HG02885 (cell line): ENCODE measurements around the gene NHS.
"Not testable (repeated sequence)": the region's sequence is repeated elsewhere in the genome, so short reads cannot be mapped to it uniquely, and the experiment has no call there.

Source experiments
- ATAC-seq: cut with Tn5 transposase; IDR thresholded peaks from one replicate; pipeline ENCODE4 v1.9.1; 2021; ENCODE audit warnings: mild to moderate bottlenecking; ENCODE audit not compliant: unreplicated experiment, poor library complexity

NHS gene

DNA sequence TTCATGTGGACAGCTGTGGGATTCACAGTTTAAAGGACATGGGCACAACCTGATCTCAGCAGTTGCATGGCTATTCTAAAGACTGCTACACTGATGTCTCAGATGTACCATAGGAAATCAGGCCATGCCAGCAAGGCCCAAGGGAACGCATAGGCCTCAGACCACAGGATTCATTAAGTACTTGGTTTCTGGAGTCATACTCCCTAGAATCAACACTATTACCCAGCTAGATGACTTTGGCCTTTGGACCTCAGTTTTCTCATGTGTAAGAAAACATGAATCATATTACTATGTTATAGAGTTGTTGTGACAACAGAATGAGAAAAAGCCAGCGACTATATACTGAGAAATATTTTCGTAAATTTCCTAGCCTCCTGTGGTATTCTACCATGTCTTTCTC lies 67.9 kb downstream of the NHS start:
- no peak for ATAC-seq

DNA sequence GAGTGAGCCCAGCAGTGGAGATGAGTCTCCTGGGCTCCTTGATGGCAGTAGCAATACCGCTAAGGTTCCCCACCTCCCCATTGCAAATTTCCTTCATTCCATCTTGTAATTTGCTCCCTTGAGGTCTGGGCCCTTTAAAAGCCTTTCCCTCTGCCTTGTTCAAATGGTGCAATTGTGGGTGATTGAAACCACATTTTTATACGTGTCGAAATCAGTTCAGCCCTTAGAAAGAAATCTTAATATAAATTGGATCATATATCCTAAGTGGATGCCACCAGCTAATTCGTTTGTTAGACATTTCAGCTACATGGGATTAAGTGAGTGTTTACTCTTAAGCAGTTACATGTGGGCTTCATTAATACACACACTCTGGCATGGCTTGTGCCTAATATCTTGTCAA lies 68.6 kb downstream of the NHS start:
- no peak for ATAC-seq

DNA sequence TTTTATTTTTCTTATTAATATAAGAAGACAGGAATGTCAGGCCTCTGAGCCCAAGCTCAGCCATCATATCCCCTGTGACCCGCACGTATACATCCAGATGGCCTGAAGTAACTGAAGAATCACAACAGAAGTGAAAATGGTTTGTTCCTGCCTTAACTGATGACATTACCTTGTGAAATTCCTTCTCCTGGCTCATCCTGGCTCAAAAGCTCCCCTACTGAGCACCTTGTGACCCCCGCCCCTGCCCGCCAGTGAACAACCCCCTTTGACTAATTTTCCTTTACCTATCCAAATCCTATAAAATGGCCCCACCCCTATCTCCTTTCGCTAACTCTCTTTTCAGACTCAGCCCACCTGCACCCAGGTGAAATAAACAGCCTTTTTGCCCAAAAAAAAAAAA lies 71.3 kb downstream of the NHS start:
- ATAC-seq: not testable (repeated sequence)

DNA sequence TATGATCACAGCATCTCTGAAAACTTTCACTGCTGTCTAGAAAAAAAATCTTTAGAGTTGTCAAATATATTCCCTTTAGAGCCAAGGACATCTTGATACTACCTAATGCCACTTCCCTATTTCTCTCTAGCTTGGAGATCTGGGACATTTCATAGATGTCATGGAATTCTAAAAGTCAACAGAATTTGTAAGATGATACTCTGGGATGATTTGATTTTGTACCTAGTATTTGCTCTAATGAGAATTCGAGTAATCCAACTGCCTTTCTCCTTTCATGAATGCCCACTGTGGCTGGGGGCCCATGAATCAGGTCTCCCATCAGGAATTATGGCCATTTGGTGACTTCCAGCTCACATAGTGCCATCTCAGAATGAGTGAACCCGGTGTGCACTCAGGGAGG lies 73.2 kb downstream of the NHS start:
- ATAC-seq: no peak

DNA sequence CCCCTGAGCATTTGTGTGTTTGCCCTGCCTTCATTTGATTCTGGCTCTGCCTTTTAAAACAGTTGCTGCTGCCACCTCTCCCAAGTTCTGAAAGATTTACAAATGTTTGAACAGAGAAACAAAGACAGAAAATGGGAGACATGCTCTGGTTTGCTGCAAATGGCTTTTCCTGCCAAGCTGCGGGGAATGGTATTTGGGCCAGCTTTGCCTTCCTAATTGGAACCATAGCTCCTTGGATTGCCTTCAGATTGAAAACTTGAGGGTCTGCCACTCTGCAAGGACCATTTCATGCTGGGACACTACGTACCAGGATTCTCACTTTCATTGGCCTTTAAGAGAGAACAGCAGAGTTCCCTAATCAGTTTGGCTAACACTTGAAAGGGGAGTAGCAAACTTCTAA lies 74.9 kb downstream of the NHS start:
- ATAC-seq: no peak

DNA sequence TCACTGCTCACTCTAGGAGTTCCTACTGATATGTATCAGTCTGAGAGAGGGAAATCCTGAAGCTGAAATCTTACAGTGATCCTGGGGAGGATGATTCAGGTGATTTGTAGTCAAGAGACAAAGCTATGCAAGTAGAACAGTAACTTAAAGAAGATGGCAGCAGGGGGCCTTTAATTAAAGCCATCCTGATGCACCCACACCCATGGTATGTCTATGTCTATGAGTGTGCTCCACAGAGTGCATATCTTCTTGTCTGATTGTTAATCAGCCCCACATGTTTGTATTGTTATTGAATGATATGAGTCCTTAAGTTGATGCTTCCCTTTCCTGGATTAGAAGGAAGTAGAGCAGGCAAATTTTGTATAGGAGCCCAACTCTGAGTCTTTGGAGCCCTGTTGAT lies 78.8 kb downstream of the NHS start:
- no peak for ATAC-seq

DNA sequence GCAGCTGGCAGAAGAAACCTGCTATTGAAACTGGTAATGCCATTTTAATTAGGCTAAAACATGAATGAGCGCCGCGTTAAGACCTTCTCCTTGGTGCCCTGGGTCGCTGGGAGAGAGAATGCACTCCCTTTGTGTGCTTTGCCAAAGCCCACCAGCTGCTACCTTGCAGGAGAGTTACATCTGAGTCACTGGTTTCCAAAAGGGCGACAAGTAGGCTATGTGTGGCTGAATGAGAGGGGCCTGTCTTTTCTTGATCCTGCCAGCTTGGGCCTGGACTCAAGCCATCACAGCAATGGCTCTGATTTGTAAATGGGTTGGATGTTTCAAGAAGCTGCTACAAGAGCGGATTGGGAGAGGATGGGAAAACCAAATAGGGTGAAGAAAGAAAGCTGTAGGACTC lies 81.5 kb downstream of the NHS start:
- ATAC-seq: no peak

DNA sequence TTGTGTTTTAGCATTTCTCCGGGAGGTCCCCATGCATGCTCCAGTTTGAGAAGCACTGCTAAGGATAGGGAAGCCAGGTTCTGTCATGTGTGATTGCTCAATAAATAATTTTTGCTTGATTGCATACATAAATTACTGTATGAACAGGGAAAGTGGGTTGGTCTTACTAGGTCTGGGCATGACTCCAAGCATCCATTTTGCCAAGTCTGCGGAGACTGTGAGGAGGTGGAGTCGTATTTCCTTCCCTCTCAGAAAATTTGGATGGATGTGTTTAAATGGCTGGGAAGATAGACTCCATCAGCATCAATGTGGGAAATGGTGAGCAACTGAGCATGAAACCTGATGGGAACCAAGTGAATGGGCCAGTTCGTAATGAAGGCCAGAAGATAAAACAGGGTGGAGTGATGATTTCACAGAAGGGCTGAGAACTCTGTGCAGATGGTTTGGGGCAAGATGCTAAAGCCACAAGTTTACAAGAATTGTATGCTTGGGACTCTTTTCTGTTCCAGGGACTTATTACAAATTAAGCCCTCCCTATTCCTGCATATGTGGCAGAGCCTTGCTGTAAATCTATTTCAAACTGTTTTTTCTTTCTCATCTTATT lies 84.1 kb downstream of the NHS start:
- no peak for ATAC-seq

DNA sequence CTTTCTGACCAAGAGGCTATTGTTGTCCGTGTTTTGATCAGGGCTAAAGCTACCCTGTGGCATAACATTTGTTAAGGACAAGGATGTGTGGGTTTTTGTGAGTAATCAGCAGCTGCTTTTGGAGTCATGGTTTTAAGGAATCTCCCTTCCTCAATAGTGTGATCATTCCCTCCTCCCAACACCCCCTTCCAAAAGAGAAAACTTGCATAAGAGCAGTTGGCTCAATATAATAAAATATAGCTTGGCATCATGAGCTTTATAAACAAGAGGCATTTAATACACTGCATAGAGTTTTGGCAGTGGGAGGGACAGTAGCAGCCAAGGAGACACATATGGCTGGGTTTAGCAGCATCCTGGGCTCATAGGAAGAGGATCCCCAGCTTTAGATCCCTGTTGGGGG lies 84.7 kb downstream of the NHS start:
- ATAC-seq: no peak

DNA sequence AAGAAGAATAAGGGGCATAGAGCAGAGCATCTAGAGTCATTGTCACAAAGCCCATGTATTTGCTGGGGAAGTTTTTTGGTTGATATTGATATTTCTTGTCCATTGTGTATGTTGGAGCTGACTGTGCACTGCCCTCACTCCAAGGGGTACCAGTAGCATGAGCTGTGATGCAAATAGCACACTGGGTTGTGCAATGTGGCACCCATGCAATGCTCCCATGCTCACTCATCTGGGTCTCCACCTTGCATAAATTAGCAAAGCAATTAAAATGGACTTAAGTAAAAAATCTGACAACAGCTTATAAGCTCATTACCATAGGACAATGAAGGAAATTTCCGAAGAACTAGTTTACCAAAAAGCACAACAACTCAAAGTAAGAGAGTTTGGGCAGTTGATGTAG lies 87.9 kb downstream of the NHS start:
- ATAC-seq: no peak

DNA sequence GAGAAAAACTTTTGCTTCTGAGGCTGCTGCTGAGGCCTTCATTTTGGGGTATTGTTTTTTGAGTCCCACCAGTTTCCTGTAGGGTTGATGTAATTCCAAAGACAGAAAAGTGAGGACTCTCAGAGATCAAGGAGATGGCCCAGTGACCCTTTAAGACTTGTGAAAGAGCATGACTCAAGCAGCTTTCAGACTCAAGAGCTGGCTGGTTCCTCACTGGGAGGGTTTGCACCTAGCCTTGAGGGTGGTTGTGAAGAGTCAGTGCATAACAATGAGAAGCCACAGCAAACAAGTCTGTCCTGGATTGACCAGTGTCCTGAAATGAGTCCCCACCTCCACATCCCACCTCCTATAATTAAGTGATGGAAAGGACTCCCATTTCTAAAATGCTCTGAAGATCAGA lies 89.2 kb downstream of the NHS start:
- no peak for ATAC-seq

DNA sequence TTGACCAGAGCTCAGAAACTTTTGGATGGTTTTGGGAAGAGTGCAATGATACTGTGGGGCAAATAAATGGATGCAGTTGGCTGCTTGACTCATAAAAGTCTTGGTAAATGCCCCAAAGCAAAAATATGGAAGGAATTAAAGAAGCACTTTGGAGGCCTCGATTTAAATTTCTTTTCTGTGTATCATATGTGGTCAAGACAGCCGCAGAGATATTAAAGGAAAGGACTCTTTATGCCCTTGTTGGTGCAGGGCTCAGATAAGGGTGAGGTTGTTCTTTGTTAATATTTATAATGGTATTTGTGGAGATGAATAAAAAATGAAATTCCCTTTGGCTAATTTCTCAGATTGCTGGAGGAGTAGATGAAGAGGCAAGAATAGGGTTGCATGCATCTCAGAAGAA lies 90.2 kb downstream of the NHS start:
- no peak for ATAC-seq

DNA sequence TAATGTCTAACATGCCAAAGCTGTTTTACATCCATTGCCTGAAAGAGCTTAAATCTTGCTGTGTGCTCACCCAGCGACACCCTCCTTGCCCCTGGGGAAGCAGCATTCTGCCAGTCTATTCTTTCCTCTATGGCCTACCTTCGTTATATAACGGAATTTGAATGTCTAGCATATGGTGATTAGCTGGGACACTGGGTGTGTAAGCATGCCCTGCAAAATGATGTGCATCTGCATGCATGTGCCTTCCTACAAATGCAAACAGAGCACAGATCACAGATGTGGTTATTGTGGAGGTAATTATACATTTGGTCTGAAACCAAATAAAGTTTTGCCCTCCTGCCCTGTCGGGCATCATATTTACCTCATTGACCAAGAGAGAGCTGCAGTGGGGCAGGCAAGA lies 90.8 kb downstream of the NHS start:
- ATAC-seq: no peak

DNA sequence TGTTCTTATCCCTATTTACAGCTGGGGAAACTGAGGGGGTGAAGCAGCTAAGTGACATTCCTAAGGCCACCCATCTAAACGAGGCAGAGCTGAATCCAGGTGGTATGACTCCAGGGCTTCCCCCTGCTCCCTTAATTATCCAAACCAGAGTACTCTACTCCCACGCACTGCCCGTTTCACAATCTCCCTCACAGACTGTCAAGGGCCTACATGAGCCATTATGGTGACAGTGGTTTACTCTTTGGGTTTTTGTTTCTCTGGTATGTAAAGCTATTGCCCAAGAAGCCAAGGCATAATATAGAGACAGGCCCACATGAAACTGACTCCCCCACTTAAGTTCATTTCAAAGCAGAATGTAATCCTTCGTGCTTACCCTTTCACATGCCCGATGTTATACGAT lies 95.1 kb downstream of the NHS start:
- ATAC-seq: no peak

DNA sequence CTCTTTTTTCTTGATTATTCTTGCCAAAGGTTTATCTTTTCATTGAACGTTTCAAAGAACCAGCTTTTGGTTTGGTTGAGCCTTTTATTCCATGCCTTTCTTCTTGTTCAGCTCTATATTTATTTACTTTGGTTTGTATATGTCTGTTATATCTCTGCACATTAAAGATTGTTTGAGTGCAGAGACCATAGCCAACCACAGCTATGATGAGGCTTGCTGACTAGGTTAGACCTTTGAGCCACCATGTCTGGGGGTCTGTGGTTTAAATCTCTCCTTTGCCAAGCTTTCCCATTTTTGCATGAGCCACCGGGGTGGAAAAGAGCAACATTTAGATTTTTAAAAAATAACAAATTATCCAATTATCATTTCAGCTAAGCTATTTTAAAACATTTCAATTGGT lies 96.1 kb downstream of the NHS start:
- no peak for ATAC-seq

DNA sequence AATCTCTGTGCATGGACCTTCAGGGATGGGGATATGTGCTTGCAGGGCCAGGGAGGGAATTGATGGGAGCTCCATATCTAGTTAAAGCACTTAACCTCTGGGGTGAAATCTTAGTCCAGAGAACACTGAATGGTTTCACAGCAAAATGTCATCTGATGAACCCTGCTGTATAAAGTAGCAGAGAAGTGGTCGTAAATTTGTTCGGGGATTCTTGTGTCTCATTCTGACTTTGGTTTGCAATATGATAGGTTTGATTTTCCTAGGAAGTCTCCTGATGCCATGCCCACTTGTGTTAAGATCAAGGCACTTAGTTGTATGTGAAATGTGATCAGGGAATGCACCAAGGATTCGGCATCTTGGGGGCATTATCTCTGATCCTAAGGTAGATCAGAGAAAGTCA lies 96.9 kb downstream of the NHS start:
- no peak for ATAC-seq

DNA sequence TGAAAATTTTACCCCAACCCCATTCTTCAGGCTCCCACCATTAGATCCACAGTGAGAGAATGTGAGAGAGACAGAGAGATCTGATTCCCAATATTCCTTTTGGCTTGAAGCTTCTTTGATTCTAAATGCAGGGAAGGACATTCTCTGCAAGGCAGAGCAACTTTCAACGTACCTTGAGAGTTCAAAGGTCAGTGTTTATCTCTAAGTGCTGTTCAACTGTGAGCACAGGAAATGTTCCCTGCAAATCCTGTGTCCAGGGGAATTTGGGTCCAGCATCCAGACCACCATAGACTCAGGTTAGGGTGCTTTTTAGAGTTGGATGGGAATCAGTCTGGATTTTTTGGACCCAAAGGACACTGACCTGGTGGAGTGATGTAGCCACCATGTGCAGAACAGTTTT lies 97.4 kb downstream of the NHS start:
- ATAC-seq: no peak

DNA sequence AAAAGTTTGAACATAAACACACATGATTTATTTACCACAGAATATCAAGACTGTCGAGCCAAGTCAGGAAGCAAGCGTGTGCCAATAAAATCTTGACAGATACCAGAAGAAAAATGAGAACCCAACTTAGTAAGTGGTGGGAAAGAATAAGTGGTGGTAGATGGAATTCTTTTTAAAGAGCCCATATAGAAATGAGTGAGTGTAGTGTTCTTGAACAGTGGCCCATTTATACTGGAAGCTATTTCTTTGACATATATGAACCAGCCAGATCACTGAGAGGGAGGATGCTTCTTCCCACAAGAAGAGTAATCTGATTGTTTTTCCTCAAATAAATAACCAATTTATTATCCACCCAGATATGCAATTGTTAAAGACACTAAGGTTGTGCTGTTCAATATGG lies 98.0 kb downstream of the NHS start:
- ATAC-seq: no peak

DNA sequence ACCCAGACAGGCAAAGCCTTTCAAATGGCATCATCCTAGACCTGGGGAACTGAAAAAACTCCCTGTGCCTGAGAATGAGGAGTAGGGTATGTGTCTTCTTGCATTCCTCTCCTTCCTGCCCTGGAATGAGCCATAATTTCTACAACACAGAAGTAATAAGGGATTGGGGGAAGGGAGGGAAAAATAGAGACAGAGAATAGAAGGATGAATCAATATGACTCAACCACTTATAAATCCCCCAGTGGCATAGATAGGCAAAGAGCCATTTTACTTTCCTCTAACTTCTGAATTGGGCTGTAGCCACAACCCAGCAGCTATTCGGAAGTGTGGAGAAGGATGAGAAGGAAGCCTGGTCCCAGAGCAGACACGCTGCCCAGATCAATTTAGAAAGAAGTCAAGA lies 99.9 kb downstream of the NHS start:
- no peak for ATAC-seq

DNA sequence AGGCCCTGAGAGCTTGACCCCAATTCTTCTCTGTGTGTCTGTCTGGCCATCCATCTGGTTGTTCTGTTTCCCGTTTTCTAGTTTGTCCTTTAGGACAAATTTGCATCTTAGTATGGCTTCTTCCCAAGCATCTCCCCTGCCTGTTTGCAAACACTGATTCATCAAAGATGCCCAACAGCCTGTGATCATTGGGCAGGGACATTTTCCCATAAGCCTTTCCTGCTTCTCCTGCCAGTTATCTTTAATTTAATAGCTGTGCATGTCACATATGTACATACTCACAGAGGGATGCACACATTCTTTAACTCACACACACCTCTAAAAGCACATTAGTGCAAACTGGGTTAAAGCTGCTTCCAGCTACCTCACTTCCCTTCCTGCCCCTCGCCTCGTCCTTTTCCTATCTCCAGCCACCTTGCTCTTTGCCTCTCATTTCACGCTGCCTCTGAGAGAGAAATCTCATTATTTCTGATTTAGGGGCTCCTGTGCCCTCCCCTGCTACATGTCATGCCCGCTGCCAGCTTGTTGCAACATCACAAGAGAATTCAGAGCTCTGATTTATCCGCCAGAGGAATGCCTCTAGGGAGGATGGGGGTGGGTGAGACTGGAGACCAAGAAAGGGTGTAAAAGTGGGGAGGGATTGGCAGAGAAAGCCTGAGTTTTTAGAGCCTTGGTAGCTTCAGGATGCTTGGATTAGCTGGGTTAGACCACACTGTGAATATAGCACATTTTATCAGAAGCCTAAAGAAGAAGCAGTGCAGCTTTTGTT lies 100.6 kb downstream of the NHS start:
- ATAC-seq: no peak

DNA sequence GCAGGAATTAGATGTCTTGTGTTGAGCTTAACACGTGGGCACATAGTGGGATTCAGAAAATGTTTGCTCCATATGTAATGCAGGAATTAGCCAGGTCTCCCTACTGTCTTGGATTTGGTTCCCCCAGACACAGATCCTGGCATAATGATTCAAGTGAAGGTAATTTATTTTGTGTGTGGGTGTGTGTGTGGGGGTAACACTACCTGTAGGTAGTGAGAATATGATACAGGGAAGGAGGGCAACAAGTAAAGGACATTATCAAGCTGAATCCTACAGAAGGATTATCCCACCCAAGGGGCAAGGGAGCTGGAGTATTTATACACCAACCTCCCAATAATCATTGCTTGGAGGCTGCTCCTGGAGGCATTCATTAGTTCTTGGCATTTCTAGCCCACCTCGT lies 101.4 kb downstream of the NHS start:
- ATAC-seq: no peak

DNA sequence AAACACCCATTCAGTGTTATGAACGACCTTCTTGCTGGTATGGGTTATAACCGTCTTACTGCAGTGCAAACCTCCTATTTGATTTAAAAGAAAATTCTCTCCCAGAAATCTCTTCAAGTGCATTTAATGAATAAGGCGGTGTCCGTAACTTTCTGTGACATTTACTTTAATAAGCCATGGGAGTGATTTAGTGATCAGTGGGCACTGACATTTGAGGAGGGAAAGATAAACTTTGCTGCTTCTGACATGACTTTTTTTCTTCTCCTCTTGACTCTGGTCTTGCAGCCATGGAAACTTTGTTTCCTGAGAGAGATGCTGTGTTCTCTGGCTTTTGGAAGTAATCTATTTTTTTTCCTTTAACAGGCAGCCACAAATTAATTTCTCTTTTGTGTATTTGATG lies 106.1 kb downstream of the NHS start:
- ATAC-seq: no peak
